Measurements from ENCODE around the gene CALR.
"Not testable (repeated sequence)": the region's sequence is repeated elsewhere in the genome, so short reads cannot be mapped to it uniquely, and the experiment has no call there.

CALR gene

GRCh38 chr19:12935071-12935470, 3.3 kb upstream of the CALR start:
- no peak for DNase-seq

GRCh38 chr19:12936582-12936981, 1.8 kb upstream of the CALR start:
- DNase-seq, result no peak

GRCh38 chr19:12937093-12937926, 1.1 kb upstream of the CALR start:
- peak in 1 of 2 experiments; percentile 9 for DNase-seq

GRCh38 chr19:12938779-12939601, 581 bp downstream of the CALR start:
- DNase-seq, result no peak

DNA sequence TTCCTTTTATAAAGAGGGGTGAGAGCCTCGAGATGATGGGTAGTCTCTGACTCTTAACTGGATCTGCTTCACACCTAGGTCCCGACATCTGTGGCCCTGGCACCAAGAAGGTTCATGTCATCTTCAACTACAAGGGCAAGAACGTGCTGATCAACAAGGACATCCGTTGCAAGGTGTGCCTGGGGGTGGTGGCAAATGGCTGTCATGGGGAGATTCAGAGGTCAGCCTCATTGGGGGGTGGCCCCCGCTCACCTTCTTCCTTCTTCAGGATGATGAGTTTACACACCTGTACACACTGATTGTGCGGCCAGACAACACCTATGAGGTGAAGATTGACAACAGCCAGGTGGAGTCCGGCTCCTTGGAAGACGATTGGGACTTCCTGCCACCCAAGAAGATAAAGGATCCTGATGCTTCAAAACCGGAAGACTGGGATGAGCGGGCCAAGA, 1.6 kb downstream of the CALR start:
- no peak for DNase-seq

- no peak for DNase-seq
Measured at GRCh38 chr19:12940897-12941296, 2.5 kb downstream of the CALR start.

- DNase-seq, result no peak
Measured at GRCh38 chr19:12943437-12944044, 5.1 kb downstream of the CALR start.

DNA sequence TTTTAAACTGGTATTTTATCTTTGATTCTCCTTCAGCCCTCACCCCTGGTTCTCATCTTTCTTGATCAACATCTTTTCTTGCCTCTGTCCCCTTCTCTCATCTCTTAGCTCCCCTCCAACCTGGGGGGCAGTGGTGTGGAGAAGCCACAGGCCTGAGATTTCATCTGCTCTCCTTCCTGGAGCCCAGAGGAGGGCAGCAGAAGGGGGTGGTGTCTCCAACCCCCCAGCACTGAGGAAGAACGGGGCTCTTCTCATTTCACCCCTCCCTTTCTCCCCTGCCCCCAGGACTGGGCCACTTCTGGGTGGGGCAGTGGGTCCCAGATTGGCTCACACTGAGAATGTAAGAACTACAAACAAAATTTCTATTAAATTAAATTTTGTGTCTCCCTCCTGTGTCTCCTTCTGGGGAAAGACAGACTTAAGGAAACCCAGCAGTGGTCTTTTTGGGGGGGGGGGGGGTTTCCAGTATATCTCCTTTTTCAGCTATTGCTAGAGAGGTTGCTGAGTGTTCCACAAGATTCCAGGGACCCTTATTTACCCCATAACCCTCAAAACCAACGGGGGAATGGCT, 5.8 kb downstream of the CALR start:
- no peak for DNase-seq

GRCh38 chr19:12945479-12946091, 7.2 kb downstream of the CALR start, which contains the start of gene RAD23A:
Gene RAD23A, plus strand, starts transcription at chr19:12945862. Its CDS starts 87 bp downstream, at chr19:12945949.
- peak; percentile 91 to 95 for DNase-seq

- DNase-seq, result peak in 1 of 2 experiments; percentile 15
Measured at GRCh38 chr19:12946092-12946721, 7.8 kb downstream of the CALR start.

DNA sequence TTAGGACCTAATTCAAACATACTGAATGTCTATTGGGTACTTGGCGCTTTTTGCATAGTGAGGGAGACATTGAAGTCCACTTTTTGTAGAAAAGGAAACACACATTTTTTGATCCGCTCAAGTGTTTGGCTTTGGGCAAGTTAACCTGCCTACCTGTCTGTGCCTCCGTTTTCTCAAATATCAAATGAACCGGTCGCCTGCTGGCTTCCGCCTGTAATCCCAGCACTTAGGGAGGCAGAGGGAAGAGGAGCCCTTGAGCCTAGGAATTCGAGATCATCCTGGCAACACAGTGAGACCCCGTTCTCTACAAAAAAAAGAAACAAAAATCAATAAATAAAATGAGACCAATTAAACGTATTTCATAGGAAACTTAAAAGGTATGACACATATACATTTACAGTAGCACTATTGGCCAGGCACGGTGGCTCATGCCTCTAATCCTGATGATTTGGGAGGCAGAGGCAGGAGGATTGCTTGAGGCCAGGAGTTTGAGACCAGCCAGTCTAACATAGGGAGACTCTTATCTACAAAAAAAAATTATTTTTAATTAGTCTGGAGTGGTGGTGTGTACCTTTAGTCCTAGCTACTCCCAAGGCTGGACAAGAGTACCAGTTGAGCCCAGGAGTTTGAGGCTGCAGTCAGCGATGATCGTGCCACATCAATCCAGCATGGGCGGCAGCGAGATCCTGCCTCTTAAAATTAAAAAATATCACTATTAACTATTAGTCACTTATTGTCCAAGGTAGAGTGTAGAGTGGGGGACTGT, 8.5 kb downstream of the CALR start:
- no peak for DNase-seq

DNA sequence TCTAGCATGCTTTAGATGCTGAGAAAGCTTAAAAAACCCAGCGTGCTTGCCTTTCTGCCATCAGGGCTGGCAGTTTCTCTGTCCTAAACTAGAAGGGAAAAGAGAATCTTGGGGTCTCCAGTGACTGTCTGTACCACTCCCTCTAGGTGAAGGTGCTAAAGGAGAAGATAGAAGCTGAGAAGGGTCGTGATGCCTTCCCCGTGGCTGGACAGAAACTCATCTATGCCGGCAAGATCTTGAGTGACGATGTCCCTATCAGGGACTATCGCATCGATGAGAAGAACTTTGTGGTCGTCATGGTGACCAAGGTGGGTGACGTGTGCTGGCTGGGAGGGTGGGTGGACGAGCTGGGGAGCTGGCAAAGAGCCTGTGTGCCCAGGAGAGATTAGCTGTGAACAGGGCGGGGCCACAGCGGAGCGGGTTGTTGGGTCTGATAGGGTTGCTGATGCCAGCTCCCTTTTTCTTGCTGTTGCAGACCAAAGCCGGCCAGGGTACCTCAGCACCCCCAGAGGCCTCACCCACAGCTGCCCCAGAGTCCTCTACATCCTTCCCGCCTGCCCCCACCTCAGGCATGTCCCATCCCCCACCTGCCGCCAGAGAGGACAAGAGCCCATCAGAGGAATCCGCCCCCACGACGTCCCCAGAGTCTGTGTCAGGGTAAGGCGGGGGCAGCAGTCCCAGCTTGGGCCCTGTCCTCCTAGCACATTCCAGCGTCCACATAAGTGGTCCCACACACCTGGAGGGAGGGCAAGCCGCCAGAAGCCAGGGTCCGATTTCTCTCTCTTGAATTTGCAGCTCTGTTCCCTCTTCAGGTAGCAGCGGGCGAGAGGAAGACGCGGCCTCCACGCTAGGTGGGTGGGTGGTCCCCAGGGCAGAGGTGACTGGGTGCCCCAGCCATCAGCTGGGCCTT, 9.5 kb downstream of the CALR start:
- no peak for DNase-seq

DNA sequence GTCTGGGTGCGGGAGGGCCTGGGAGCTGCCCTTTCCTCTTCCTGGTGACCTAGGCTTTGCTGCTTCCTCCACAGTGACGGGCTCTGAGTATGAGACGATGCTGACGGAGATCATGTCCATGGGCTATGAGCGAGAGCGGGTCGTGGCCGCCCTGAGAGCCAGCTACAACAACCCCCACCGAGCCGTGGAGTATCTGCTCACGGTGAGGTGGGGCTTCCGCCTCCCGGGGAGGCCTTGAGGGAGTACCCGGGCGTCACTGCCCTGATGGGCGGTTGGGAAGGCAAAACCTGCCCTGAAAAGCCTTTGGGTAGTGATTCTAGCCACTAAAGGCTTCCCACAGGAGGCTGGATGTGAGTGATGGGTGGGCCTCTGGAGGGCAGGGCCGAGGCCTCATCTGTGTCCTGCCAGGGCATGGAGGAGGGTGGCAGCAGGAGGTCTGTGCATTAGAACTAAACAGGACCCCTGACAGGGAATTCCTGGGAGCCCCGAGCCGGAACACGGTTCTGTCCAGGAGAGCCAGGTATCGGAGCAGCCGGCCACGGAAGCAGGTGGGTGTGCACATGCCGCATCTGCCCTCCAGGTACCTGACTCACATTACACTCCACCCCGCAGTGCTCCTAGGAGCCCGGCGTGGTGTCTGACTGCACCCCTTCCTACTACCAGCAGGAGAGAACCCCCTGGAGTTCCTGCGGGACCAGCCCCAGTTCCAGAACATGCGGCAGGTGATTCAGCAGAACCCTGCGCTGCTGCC, 10.4 kb downstream of the CALR start:
- no peak for DNase-seq

- no peak for DNase-seq
Measured at GRCh38 chr19:12949363-12950283, 11.2 kb downstream of the CALR start.

DNA sequence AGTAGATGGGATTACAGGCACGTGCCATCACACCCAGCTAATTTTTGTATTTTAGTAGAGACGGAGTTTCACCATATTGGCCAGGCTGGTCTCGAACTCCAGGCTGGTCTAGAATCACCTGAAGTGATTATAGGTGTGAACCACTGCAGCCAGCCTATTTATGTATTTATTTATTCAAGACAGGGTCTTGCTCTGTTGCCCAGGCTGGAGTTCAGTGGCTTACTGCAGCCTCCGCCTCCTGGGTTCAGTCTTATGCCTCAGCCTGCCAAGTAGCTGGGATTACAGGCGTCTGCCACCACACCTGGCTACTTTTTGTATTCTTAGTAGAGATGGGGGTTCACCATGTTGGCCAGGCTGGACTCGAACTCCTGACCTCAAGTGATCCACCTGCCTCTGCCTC, 13.6 kb downstream of the CALR start:
- DNase-seq, result not testable (repeated sequence)

GRCh38 chr19:12952488-12953137, 14.2 kb downstream of the CALR start:
- DNase-seq, result no peak

- DNase-seq, result no peak
Measured at GRCh38 chr19:12953138-12953798, 14.9 kb downstream of the CALR start.
